IMR-90 (cell line): ENCODE data around the gene TP73.

Experiments used
- BHLHE40 ChIP-seq: fragments of 150-350 bp; IDR thresholded peaks from 2 replicates; pipeline ENCODE4 v1.6.1; 2016; ENCODE audit warnings: mild to moderate bottlenecking, low read depth, low read length
- CEBPB ChIP-seq: IDR thresholded peaks from 2 replicates; pipeline ENCODE4 v1.6.1; 2012; ENCODE audit warnings: low read depth, low read length, improper control_type of control experiment
- CHD1 ChIP-seq: IDR thresholded peaks from 2 replicates; pipeline ENCODE4 v1.6.1; 2012; ENCODE audit warnings: low read depth, low read length, improper control_type of control experiment
- FOS ChIP-seq: fragments of 150-350 bp; IDR thresholded peaks from 2 replicates; pipeline ENCODE4 v1.6.1; 2016; ENCODE audit warnings: low read depth, low read length
- MAFK ChIP-seq: IDR thresholded peaks from 2 replicates; pipeline ENCODE4 v1.6.1; 2012; ENCODE audit warnings: low read depth, low read length, improper control_type of control experiment
- MAZ ChIP-seq: IDR thresholded peaks from 2 replicates; pipeline ENCODE4 v1.6.1; 2012; ENCODE audit warnings: low read depth, mild to moderate bottlenecking, low read length, improper control_type of control experiment, moderate library complexity, borderline replicate concordance
- POLR2A ChIP-seq: IDR thresholded peaks from 2 replicates; pipeline ENCODE4 v1.6.1; 2012; ENCODE audit warnings: mild to moderate bottlenecking, low read depth, low read length
- RAD21 ChIP-seq: IDR thresholded peaks from 2 replicates; pipeline ENCODE4 v1.6.1; 2012; ENCODE audit warnings: low read length, improper control_type of control experiment
- RCOR1 ChIP-seq: IDR thresholded peaks from 2 replicates; pipeline ENCODE4 v1.6.1; 2012; ENCODE audit warnings: mild to moderate bottlenecking, low read length, improper control_type of control experiment; ENCODE audit not compliant: insufficient replicate concordance
- RFX5 ChIP-seq: IDR thresholded peaks from 2 replicates; pipeline ENCODE4 v1.8.0; 2012; ENCODE audit warnings: low read depth, mild to moderate bottlenecking, low read length, moderate library complexity
- TF ChIP-seq, protein P1 (sequence below): conservative IDR thresholded peaks from 2 replicates; pipeline ENCODE4 v1.5.1; 2012; ENCODE audit warnings: mild to moderate bottlenecking, low read depth, low read length, improper control_type of control experiment
- TF ChIP-seq, protein P2 (sequence below): fragments of 150-350 bp; IDR thresholded peaks from 2 replicates; pipeline ENCODE4 v1.6.1; 2017; ENCODE audit warnings: mild to moderate bottlenecking, antibody characterized with exemption, low read length, low read depth
- TF ChIP-seq, protein P3 (sequence below): fragments of 150-350 bp; IDR thresholded peaks from 2 replicates; pipeline ENCODE4 v1.6.1; 2016; ENCODE audit warnings: low read depth, mild to moderate bottlenecking, low read length, moderate library complexity, borderline replicate concordance

DNA sequence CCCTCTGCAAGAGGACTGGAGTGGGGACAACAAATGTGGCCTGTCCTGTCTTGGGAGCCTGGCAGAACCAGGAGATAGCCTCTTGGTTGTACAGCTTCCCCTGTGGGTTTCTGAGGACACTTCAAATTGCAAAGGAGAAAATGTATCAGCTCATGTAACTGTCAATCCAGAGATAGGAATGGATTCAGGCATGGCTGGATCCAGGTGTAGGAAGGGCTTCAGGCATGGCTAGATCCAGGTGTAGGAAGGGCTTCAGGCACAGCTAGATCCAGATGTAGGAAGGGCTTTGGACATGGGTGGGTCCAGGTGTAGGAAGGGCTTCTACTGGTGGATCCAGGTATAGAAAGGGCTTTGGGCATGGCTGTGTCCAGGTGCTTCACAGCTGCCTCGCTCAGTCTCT lies 30.9 kb downstream of the TP73 start:
- no peak for TF ChIP-seq CHD1
- TF ChIP-seq, protein P1, sequence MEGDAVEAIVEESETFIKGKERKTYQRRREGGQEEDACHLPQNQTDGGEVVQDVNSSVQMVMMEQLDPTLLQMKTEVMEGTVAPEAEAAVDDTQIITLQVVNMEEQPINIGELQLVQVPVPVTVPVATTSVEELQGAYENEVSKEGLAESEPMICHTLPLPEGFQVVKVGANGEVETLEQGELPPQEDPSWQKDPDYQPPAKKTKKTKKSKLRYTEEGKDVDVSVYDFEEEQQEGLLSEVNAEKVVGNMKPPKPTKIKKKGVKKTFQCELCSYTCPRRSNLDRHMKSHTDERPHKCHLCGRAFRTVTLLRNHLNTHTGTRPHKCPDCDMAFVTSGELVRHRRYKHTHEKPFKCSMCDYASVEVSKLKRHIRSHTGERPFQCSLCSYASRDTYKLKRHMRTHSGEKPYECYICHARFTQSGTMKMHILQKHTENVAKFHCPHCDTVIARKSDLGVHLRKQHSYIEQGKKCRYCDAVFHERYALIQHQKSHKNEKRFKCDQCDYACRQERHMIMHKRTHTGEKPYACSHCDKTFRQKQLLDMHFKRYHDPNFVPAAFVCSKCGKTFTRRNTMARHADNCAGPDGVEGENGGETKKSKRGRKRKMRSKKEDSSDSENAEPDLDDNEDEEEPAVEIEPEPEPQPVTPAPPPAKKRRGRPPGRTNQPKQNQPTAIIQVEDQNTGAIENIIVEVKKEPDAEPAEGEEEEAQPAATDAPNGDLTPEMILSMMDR, result no peak
- TF ChIP-seq POLR2A, result no peak
- TF ChIP-seq MAZ, result no peak
- TF ChIP-seq RFX5, result no peak
- TF ChIP-seq BHLHE40, result no peak
- no peak for TF ChIP-seq FOS
- no peak for TF ChIP-seq RCOR1
- TF ChIP-seq MAFK, result no peak
- TF ChIP-seq, protein P2, sequence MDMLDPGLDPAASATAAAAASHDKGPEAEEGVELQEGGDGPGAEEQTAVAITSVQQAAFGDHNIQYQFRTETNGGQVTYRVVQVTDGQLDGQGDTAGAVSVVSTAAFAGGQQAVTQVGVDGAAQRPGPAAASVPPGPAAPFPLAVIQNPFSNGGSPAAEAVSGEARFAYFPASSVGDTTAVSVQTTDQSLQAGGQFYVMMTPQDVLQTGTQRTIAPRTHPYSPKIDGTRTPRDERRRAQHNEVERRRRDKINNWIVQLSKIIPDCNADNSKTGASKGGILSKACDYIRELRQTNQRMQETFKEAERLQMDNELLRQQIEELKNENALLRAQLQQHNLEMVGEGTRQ, result no peak
- TF ChIP-seq, protein P3, sequence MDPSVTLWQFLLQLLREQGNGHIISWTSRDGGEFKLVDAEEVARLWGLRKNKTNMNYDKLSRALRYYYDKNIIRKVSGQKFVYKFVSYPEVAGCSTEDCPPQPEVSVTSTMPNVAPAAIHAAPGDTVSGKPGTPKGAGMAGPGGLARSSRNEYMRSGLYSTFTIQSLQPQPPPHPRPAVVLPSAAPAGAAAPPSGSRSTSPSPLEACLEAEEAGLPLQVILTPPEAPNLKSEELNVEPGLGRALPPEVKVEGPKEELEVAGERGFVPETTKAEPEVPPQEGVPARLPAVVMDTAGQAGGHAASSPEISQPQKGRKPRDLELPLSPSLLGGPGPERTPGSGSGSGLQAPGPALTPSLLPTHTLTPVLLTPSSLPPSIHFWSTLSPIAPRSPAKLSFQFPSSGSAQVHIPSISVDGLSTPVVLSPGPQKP, result no peak
- TF ChIP-seq CEBPB, result no peak
- no peak for TF ChIP-seq RAD21
